ENCODE data around the gene HSD11B2. TPM values are rescaled to one million over a fixed set of nuclear protein-coding genes. Genes with fewer than 3 reads are reported as not detected.
A peak's percentile ranks its signal among the peaks of the same experiment; 100 is the strongest.

HSD11B2 gene
- total and polyA plus RNA-seq, 2 of the 8 experiments (the other 6 are each of a cell fraction or from before 2014, with no cell fraction given), result 28.7 to 32.9 TPM

- Histone ChIP-seq H2BK15ac (ENCODE audit: low read length) (peak overlapping the region; percentile 81; the same call in 1 of the 2 replicates), H3K27ac (ENCODE audit: low read depth, low read length) (no peak overlapping the region), H2BK5ac (ENCODE audit: low read depth, low read length) (peak overlapping the region; percentile 48; the same call in 1 of the 2 replicates), H3K4ac (replicated peaks; ENCODE audit: insufficient read length, low read depth, low read length) (no peak overlapping the region), H3K9ac (replicated peaks in 1 of 4; ENCODE audit: extremely low read depth in 1 of 4, low read depth in 3 of 4, low read length in 3 of 4) (no peak overlapping the region), H2AK5ac (ENCODE audit: low read depth, low read length) (no peak overlapping the region), H3K23ac (ENCODE audit: insufficient read length) (no peak overlapping the region), H2BK120ac (replicated peaks; ENCODE audit: low read depth, low read length) (no peak overlapping the region), H3K27me3 (replicated peaks in 1 of 4; ENCODE audit: control insufficient read depth in 3 of 4, extremely low read depth in 1 of 4, insufficient read depth in 3 of 4, low read length in 3 of 4) (no peaks in the 10 kb centered on the region; a peak in 2 of 7 replicates), H2BK20ac (ENCODE audit: low read length) (0 out of 2 replicates have a peak overlapping the region, but pooled peaks have one; percentile 23), H3K36me3 (ENCODE audit: control insufficient read depth in 2 of 4, insufficient read depth in 4 of 4, low read length in 3 of 4) (no peaks in the 10 kb centered on the region), H4K5ac (ENCODE audit: insufficient read length, low read depth, low read length) (no peak overlapping the region), H3K79me2 (ENCODE audit: control insufficient read depth in 1 of 2, insufficient read depth in 2 of 2, low read length in 2 of 2) (no peaks in the 10 kb centered on the region), H4K8ac (ENCODE audit: extremely low read depth, insufficient read depth, low read length) (no peak overlapping the region), H2AFZ (ENCODE audit: low read length) (no peak overlapping the region), H3K9me3 (ENCODE audit: insufficient read depth in 2 of 2, low read depth in 1 of 2, low read length in 1 of 2) (no peaks in the 10 kb centered on the region), H3K18ac (ENCODE audit: extremely low read depth, low read length) (no peak overlapping the region), H3K79me1 (ENCODE audit: low read depth, low read length) (no peaks in the 10 kb centered on the region), H3K23me2 (ENCODE audit: low read depth, low read length) (no peaks in the 10 kb centered on the region), H3K56ac (replicated peaks; ENCODE audit: insufficient read length, low read depth, low read length) (no peak overlapping the region), H3K4me3 (ENCODE audit: extremely low read depth in 1 of 4, insufficient read depth in 2 of 4, low read depth in 3 of 4, low read length in 4 of 4) (no peak overlapping the region), H4K91ac (replicated peaks; ENCODE audit: insufficient read length, low read length) (peak overlapping the region; percentile 52), H3K4me1 (replicated peaks in 1 of 4; ENCODE audit: control insufficient read depth in 3 of 4, insufficient read depth in 4 of 4, low read length in 3 of 4) (peaks cover 0 to 26% (median 9%) of the 10 kb centered on the region in 4 experiments; a peak in 5 of 7 replicates), H4K20me1 (replicated peaks in 1 of 2; ENCODE audit: control insufficient read depth in 1 of 2, insufficient read depth in 2 of 2, low read length in 2 of 2) (no peaks in the 10 kb centered on the region), H3K14ac (ENCODE audit: insufficient read length) (no peak overlapping the region), H2BK12ac (ENCODE audit: low read depth, low read length) (no peak overlapping the region; the same call in 1 of the 2 replicates), H3K4me2 (ENCODE audit: insufficient read depth in 1 of 2, low read depth in 2 of 2, low read length in 2 of 2) (no peak overlapping the region)
- no peak for TF ChIP-seq KDM4A (IDR thresholded peaks at IDR 0.05; ENCODE audit: low read depth, low read length, severe bottlenecking)
- peak; percentile 48 to 66 (median 57) for TF ChIP-seq CTCF (IDR thresholded peaks at IDR 0.05; ENCODE audit: control extremely low read depth in 1 of 3, insufficient read depth in 1 of 3, low read depth in 1 of 3, low read length in 3 of 3)
- peak in 1 of 2 experiments; percentile 25; a peak in 1 of 4 replicates for TF ChIP-seq RAD21 (IDR thresholded peaks at IDR 0.05 in 1 of 2, conservative IDR thresholded peaks at IDR 0.05 in 1 of 2; ENCODE audit: low read depth in 2 of 2, low read length in 2 of 2)
- FAIRE-seq (no peak), DNase-seq (ENCODE audit: low read depth in 1 of 2, low spot score in 2 of 2) (no peak)
- 90% methylated on average over 6 of the region's 6 CpGs; no CpG with 5 or more reads in 1 of the 2 experiments for WGBS, 2 experiments (ENCODE audit: extremely low coverage in 1 of 2, insufficient coverage in 1 of 2, insufficient read length in 1 of 2, insufficient replicate concordance in 2 of 2, low coverage in 1 of 2, low lambda C conversion rate in 2 of 2, missing lambda C conversion rate in 1 of 2)
- ChIA-PET POLR2A (ENCODE audit: partially characterized antibody) (interaction anchor here (0.6 to 1.7 kb wide), 5 partner anchors 8 to 142 kb away, joined by 3 to 5 read pairs (median 4); no protein-coding TSS in a partner anchor), CTCF (ENCODE audit: partially characterized antibody) (interaction anchor here (0.5 to 32.4 kb wide), 15 partner anchors 8 to 412 kb away, joined by 3 to 476 read pairs (median 4); partner anchors contain the start of genes TPPP3 and ZDHHC1)
These were observed 23.0 kb upstream of the HSD11B2 start for GRCh38 chr16:67407788-67408452.
